ENCODE data around the gene UMPS.

UMPS gene

GRCh38 chr3:124770336-124771082 is 40.3 kb downstream of the UMPS start:
- no peak for TF ChIP-seq CTCF (IDR thresholded peaks at IDR 0.05; ENCODE audit: control extremely low read depth, extremely low read depth, low read depth, missing control alignments)
- POLR2A ChIA-PET = no interaction called here
- CTCF ChIA-PET = interaction anchor here (1.1 to 8.1 kb wide), 7 partner anchors 9 to 131 kb away, joined by 3 to 56 read pairs (median 3); no protein-coding TSS in a partner anchor
- DNase-seq (ENCODE audit: extremely low spot score) = no peak

- no peak for TF ChIP-seq CTCF (IDR thresholded peaks at IDR 0.05; ENCODE audit: control extremely low read depth, extremely low read depth, low read depth, missing control alignments)
- POLR2A ChIA-PET = no interaction called here
- CTCF ChIA-PET = interaction anchor here (1.1 to 8.1 kb wide), 6 partner anchors 9 to 212 kb away, joined by 3 to 56 read pairs (median 4); no protein-coding TSS in a partner anchor
- no peak for DNase-seq (ENCODE audit: extremely low spot score)
Measured at GRCh38 chr3:124771083-124771445, 40.8 kb downstream of the UMPS start.

- ChIA-PET CTCF (interaction anchor here (1.2 to 8.1 kb wide), 4 partner anchors 11 to 213 kb away, joined by 3 to 56 read pairs (median 9); no protein-coding TSS in a partner anchor), POLR2A (no interaction called here)
- no peak for DNase-seq (ENCODE audit: extremely low spot score)
- no peak for TF ChIP-seq CTCF (IDR thresholded peaks at IDR 0.05; ENCODE audit: control extremely low read depth, extremely low read depth, low read depth, missing control alignments)
Measured at GRCh38 chr3:124772081-124772831, 42.0 kb downstream of the UMPS start.

GRCh38 chr3:124773351-124774326 is 43.4 kb downstream of the UMPS start:
- TF ChIP-seq CTCF (IDR thresholded peaks at IDR 0.05; ENCODE audit: control extremely low read depth, extremely low read depth, low read depth, missing control alignments) = no peak
- ChIA-PET POLR2A (no interaction called here), CTCF (interaction anchor here (1.1 to 2.1 kb wide), 2 partner anchors 12 to 13 kb away, joined by 6 to 12 read pairs; no protein-coding TSS in a partner anchor)
- DNase-seq (ENCODE audit: extremely low spot score) = no peak

GRCh38 chr3:124774327-124774718 is 44.1 kb downstream of the UMPS start:
- ChIA-PET CTCF (interaction anchor here (1.1 kb wide), 1 partner anchor 13 kb away, joined by 6 read pairs; no protein-coding TSS in a partner anchor), POLR2A (no interaction called here)
- no peak for DNase-seq (ENCODE audit: extremely low spot score)
- TF ChIP-seq CTCF (IDR thresholded peaks at IDR 0.05; ENCODE audit: control extremely low read depth, extremely low read depth, low read depth, missing control alignments) = no peak
